IPS DF 6.9 (cell line): ENCODE measurements around the gene CCDC157.
A peak's percentile ranks its signal among the peaks of the same experiment; 100 is the strongest.
"Not testable (repeated sequence)": the region's sequence is repeated elsewhere in the genome, so short reads cannot be mapped to it uniquely, and the experiment has no call there.

Source experiments
- DNase-seq: peaks from one replicate; pipeline ENCODE4 v3.0.0-alpha.2; 2013; ENCODE audit warnings: low read depth, low spot score
- H3K27ac ChIP-seq: one replicate; pipeline ENCODE4 v1.5.1; 2013; ENCODE audit warnings: low read length, control low read depth
- H3K27me3 ChIP-seq: 2 replicates; pipeline ENCODE4 v1.6.1; 2013; ENCODE audit warnings: mild to moderate bottlenecking, low read length; ENCODE audit not compliant: control insufficient read depth, insufficient read depth
- H3K36me3 ChIP-seq: 2 replicates; pipeline ENCODE4 v1.6.1; 2013; ENCODE audit warnings: low read length; ENCODE audit not compliant: control insufficient read depth, insufficient read depth
- H3K4me1 ChIP-seq: 2 replicates; pipeline ENCODE4 v1.6.1; 2013; ENCODE audit warnings: low read length; ENCODE audit not compliant: control insufficient read depth, insufficient read depth
- H3K4me3 ChIP-seq: 2 replicates; pipeline ENCODE4 v1.5.1; 2013; ENCODE audit warnings: mild to moderate bottlenecking, low read length
- H3K9me3 ChIP-seq: 2 replicates; pipeline ENCODE4 v1.6.1; 2013; ENCODE audit warnings: low read length, inconsistent platforms; ENCODE audit not compliant: control insufficient read depth, insufficient read depth
- WGBS: extraction: QIAGEN DNeasy Blood & Tissue Kit; methylation state at CpG from one replicate; pipeline ENCODE4 v1.1.7; 2013; ENCODE audit warnings: mixed read lengths, missing lambda C conversion rate; ENCODE audit not compliant: insufficient read length, insufficient coverage; 5-methylcytosine and 5-hydroxymethylcytosine counted together

CCDC157 gene

DNA sequence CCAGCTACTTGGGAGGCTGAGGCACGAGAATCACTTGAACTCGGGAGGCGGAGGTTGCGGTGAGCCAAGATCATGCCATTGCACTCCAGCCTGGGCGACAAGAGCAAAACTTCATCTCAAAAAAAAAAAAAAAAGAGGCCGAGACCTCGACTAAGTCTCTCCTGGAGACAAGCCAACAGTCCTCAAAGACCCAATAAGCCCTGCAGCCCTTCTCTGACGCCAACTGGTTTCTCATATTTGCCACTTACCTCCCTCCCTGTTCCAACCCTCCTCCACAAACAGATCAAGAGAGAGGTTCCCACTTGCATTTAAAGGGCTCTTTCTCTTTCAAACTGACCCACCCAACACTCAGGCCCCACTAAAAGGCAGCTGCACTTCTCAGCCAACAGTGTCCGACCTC lies 18.5 kb upstream of the CCDC157 start:
- H3K27ac ChIP-seq, H3K4me1 ChIP-seq, H3K27me3 ChIP-seq, H3K4me3 ChIP-seq, DNase-seq, H3K9me3 ChIP-seq: not testable (repeated sequence)
- WGBS: no CpG with 5 or more reads among the region's 9 CpGs
- H3K36me3 ChIP-seq: peaks cover 87% of the 10 kb centered on the region

DNA sequence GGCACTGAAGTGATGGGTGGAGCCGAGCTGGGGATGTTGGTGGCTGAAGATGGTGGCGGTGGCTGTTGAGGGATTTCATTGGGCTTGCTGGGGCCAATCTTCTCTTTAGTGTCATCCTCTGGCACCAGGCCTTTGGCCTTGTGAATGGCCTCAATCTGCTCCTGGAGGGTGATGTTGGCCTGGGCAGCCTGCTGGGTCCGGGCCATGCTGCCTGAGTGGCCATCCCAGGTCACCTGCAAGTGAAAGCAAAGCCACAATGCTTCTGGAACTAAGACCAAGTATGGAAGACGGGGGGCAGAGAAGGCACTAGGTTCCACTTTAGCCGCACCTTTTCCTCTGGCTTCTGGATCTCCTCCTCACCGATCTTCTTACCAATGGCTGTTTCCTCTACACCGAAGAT lies 18.0 kb upstream of the CCDC157 start:
- H3K9me3 ChIP-seq: no peaks in the 10 kb centered on the region; the same call in 1 of the 2 replicates
- no peaks in the 10 kb centered on the region for H3K27me3 ChIP-seq
- no peak overlapping the region for H3K4me3 ChIP-seq
- H3K27ac ChIP-seq: no peak overlapping the region
- no peak for DNase-seq
- WGBS: no CpG with 5 or more reads among the region's 7 CpGs
- no peaks in the 10 kb centered on the region for H3K4me1 ChIP-seq
- peaks cover 87% of the 10 kb centered on the region for H3K36me3 ChIP-seq

DNA sequence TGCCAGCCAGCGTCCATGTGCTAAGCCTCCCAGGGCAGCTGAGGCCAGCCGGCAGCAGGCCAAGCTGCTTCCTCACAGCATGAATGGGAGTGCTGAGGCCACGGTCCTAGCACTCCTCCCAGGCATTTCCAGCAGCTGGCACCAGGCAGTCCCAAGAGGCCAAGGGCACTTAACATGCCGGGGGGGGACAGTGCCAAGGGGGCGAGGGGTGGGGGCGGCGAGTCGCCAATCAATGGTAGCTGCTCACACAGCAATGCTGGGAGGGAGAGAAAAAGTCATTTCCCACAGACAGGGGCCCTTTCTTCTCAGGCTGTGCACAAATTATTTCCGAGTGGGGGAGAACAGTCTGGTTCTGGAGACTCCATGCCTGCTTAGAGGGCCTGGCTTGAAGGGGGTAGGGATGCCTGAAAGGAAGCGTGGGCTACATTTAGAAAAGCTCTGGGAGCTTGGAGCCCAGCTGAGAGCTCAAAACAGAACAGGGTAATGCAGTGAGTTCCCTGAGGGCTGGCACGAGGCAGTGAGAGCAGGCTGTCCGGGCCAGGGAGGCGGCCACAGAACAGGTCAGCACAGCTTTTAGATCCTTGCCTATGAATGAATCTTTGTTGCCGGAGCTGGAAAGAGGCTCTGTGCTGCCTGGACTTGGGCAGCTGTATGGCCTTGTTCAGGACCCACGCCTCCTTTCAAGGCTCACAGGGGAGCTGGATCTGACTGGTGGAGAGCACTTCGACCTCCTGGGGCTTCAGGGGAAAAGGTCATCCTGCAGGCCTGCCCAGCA lies 15.7 kb upstream of the CCDC157 start:
- WGBS: no CpG with 5 or more reads among the region's 16 CpGs
- H3K27me3 ChIP-seq: no peaks in the 10 kb centered on the region
- DNase-seq: no peak
- peaks cover 92% of the 10 kb centered on the region for H3K36me3 ChIP-seq
- H3K9me3 ChIP-seq: no peaks in the 10 kb centered on the region; the same call in 1 of the 2 replicates
- H3K4me1 ChIP-seq: no peaks in the 10 kb centered on the region
- no peak overlapping the region for H3K4me3 ChIP-seq
- H3K27ac ChIP-seq: no peak overlapping the region

DNA sequence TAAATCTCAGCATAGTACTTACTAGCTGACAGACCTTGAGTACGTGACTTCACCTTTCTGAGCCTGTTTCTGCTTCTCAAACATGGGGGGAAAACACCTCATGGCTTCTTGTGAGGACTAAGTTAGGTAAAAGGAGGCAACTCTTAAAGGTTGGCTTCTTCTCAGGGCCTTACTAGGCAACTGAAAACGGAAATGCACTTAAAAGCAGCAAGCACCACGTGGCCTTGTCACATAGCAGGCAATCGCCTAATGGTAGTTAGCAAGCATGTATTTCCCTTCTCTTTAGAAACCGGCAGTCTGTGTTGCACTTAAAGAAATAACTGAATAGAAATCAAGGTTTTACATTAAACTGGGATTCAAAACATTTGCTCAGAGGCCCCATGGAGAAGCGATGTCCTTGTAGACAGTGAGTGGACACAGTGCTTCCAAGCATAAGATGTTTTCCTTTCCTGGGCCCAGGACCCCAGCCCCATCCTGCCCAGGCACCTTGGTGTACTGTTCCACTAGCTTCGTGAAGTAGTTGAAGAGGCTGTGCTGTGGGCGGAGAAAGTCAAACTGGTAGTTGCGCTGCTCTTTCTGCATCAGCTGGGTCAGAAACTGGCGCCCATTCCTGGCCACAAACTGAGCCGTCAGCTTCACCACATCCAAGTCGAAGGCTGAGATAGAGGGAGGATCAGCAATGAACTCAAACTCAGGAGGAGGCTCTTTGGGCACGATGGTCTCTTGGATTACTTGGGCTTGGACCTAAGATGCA lies 12.2 kb upstream of the CCDC157 start:
- H3K27ac ChIP-seq: no peak overlapping the region
- H3K36me3 ChIP-seq: peaks cover 66% of the 10 kb centered on the region
- no peak for DNase-seq
- no peaks in the 10 kb centered on the region for H3K27me3 ChIP-seq
- no peaks in the 10 kb centered on the region; the same call in 1 of the 2 replicates for H3K9me3 ChIP-seq
- no CpG with 5 or more reads among the region's 13 CpGs for WGBS
- H3K4me1 ChIP-seq: no peaks in the 10 kb centered on the region
- H3K4me3 ChIP-seq: no peak overlapping the region

DNA sequence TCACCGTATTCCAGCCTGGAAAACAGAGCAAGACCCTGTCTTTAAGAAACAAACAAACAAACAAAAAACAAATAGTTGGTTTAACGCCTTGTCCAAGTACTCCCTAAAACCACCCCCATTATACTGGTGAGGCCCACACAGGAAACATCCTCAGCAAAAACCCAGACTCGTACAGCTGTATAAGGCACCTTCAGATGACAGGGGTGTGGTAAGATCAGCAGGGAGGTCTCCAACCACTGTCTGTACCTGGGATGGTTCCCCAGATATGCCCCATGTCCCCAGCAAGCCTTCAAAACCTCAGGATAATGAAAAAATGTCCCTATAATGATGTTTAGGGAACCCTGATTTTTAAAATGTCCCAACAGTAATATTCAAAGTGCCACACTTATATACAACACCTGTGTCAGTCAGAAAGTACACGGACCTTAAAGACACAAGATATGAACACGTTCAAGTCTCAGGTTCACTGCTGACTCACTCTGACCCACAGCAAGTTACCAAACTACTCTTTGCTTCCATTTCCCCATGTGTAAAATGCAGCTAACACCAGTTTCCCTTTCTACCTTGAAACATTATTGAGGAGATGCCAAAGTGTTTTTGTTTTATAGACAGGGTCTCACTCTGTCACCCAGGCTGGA lies 9.4 kb upstream of the CCDC157 start:
- Histone ChIP-seq H3K27ac (no peak overlapping the region), H3K4me1 (no peaks in the 10 kb centered on the region), H3K4me3 (no peak overlapping the region), H3K9me3 (no peaks in the 10 kb centered on the region), H3K36me3 (peaks cover 51% of the 10 kb centered on the region), H3K27me3 (no peaks in the 10 kb centered on the region)
- no peak for DNase-seq
- no CpG with 5 or more reads among the region's 5 CpGs for WGBS

DNA sequence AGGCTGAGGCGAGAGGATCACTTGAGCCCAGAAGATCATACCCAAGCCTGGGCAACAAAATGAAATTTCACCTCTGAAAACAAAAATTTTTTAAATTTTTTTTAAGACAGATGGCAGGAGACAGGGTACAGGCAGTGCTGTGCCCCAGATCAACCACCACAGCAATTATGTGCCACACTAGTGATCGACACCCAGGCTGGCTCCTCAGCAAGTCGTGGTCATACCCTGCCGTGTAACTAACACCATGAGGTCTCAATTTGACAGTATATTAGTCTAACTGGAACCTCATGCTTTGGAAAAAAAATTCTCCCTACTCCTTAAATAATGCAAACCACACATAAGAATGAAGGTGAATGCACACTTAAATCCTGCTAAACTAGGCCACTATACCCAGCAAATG lies 8.4 kb upstream of the CCDC157 start:
- Histone ChIP-seq H3K9me3 (no peaks in the 10 kb centered on the region), H3K27ac (no peak overlapping the region), H3K27me3 (no peaks in the 10 kb centered on the region), H3K36me3 (peaks cover 46% of the 10 kb centered on the region), H3K4me3 (no peak overlapping the region), H3K4me1 (no peaks in the 10 kb centered on the region)
- no CpG with 5 or more reads among the region's 4 CpGs for WGBS
- no peak for DNase-seq

DNA sequence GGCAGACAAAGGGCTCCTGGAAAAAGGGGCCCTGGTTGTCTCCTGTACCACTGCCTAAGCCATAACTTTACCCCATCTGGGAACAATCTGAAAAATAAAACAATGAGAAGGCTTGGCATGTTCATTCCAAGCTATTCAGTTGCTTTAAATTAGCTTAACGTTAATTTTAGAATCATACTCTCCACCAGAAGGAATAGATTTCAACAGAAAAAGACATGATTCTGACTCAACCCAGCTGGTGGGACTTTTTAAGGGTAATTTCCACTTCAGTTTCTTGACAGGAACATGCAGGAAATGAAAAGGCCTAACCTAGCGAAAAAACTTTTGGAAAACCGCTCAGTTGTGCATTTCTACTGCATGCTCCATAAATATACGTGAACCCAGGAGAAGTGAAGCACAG lies 8.0 kb upstream of the CCDC157 start:
- Histone ChIP-seq H3K36me3 (peaks cover 44% of the 10 kb centered on the region), H3K9me3 (no peaks in the 10 kb centered on the region), H3K4me3 (no peak overlapping the region), H3K27me3 (no peaks in the 10 kb centered on the region), H3K4me1 (no peaks in the 10 kb centered on the region), H3K27ac (no peak overlapping the region)
- DNase-seq: no peak
- WGBS: no CpG with 5 or more reads among the region's 4 CpGs

DNA sequence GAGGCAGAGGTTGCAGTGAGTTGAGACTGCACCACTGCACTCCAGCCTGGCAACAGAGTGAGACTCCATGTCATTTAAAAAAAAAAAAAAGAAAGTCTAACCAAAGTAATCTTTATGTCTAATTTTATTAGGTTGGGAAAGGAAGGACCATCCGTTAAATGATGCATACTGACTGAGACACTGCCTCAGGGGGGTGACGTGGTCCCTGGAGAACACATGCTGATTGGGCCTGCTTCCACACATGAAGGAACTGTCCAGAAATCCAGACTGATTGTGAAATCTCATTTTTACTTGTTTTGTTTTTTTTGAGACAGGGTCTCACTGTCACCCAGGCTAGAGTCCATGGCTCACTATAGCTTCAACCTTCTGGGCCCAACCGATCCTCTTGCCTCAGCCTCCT lies 5.6 kb upstream of the CCDC157 start:
- H3K9me3 ChIP-seq: no peaks in the 10 kb centered on the region
- H3K4me3 ChIP-seq: no peak overlapping the region
- H3K27ac ChIP-seq: no peak overlapping the region
- WGBS: no CpG with 5 or more reads among the region's 3 CpGs
- H3K36me3 ChIP-seq: peaks cover 20% of the 10 kb centered on the region
- DNase-seq: no peak
- H3K27me3 ChIP-seq: no peaks in the 10 kb centered on the region
- no peaks in the 10 kb centered on the region for H3K4me1 ChIP-seq

DNA sequence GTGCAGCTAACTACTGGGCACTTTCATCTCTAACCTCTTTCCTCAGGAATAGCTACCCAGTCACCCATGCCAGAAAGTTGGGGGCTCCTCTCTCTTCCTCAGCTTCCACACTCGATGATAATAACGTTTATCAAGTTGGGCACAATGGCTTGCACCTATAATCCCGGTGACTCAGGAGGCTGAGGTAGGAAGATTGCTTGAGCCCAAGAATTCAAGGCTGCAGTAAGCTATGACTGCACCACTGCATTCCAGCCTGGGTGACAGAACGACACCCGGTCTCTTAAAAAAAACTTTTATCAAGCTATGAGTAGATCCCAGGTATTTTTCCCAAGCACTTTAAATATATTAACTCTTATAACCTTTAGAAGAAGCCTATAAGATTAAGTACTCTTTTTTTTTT lies 2.2 kb upstream of the CCDC157 start:
- WGBS: no CpG with 5 or more reads among the region's 5 CpGs
- peaks cover 2% of the 10 kb centered on the region for H3K4me1 ChIP-seq
- H3K36me3 ChIP-seq: peaks cover 17% of the 10 kb centered on the region
- H3K4me3 ChIP-seq: no peak overlapping the region
- no peaks in the 10 kb centered on the region for H3K27me3 ChIP-seq
- no peaks in the 10 kb centered on the region for H3K9me3 ChIP-seq
- H3K27ac ChIP-seq: no peak overlapping the region
- DNase-seq: no peak

DNA sequence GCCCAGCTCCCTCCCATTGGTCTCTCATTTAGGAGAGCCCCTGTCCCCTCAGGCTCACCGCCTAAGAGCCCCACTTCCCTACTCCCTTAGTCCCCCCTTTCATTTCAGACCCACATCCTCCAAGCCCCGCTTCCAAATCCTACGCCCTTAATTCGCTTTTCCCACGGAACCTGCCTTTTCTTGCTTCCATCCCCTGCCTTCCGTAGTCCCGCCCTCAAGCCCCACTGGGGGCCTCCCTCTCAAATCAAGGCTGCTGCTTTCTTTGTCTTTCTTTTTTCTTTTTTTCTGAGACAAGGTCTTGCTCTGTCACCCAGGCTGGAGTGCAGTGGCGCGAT lies 396 bp downstream of the CCDC157 start:
- Histone ChIP-seq H3K27me3 (no peaks in the 10 kb centered on the region), H3K27ac (no peak overlapping the region), H3K36me3 (peaks cover 7% of the 10 kb centered on the region), H3K4me3 (peak overlapping the region; percentile 99; the same call in 1 of the 2 replicates), H3K4me1 (peaks cover 2% of the 10 kb centered on the region), H3K9me3 (no peaks in the 10 kb centered on the region)
- DNase-seq: no peak
- WGBS: no CpG with 5 or more reads among the region's 9 CpGs
